Memory B cell (primary cell): ENCODE results near the gene UTF1.
"Not testable (repeated sequence)": the region's sequence is repeated elsewhere in the genome, so short reads cannot be mapped to it uniquely, and the experiment has no call there.

ENCODE experiments used
- ATAC-seq: fragments of 150-1000 bp; cut with Tn5 transposase; 2 replicates; pipeline ENCODE4 v1.10.0; 2021; ENCODE audit warnings: low read depth, mild to moderate bottlenecking, moderate library complexity
- DNase-seq, 2 donors: peaks; one replicate each; pipeline ENCODE4 v3.0.0; 2022; ENCODE audit warnings: low spot score in 2 of 2
- H3K27ac Mint-ChIP-seq: one replicate; pipeline ENCODE4 v1.8.0; 2022; ENCODE audit warnings: mild to moderate bottlenecking, moderate library complexity, mixed read lengths
- H3K27me3 Mint-ChIP-seq: one replicate; pipeline ENCODE4 v1.8.0; 2022; ENCODE audit warnings: mixed read lengths
- H3K36me3 Mint-ChIP-seq: one replicate; pipeline ENCODE4 v1.8.0; 2022; ENCODE audit warnings: mild to moderate bottlenecking, mixed read lengths
- H3K4me1 Mint-ChIP-seq: one replicate; pipeline ENCODE4 v1.8.0; 2022; ENCODE audit warnings: mixed read lengths
- H3K4me3 Mint-ChIP-seq: one replicate; pipeline ENCODE4 v1.8.0; 2022; ENCODE audit warnings: mild to moderate bottlenecking, moderate library complexity, mixed read lengths
- H3K9me3 Mint-ChIP-seq: one replicate; pipeline ENCODE4 v1.8.0; 2022; ENCODE audit warnings: mixed read lengths

Gene UTF1

DNA sequence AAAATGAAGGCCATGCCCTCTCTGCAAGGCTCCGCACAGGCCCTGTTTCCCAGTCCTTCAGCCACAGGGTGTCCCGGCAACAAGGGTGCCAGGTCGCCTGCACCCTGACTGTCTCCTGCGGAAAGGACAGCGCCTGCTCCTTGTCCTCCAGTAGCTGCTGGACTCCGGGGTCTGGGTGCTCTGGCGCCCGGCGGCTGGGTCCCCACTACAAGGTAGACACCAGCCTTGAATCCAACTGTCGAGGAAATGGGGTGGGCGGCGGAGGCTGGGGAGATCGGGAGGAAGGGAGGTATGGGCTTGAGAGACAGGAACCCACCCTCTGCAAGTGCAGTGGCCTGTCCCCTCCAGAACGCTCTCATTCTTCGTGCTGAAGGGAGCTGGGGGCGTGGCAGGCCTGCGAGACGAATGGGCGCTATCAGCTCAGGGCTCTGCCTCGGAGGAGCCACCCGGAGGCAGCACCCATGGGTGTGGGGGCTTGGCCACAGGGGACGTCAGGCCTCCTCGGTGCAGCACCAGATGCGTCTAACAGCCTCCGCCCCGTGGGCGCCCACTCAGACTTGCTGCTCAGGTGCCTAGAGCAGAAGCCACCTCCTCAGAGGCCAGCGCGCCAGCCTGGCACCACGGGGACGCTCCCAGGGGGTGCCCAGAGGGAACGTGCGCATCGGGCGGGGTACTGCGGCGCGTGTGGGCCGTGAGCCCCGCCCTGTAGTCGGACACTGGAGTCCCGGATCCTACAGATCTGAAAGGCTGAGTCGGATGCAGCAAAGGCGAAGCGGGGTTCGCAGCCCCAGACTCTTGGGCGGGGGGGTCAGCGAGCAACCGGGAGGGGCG lies 31.1 kb downstream of the UTF1 start:
- H3K36me3 Mint-ChIP-seq, result peaks cover 3% of the 10 kb centered on the region
- no peaks in the 10 kb centered on the region for H3K27me3 Mint-ChIP-seq
- H3K4me3 Mint-ChIP-seq, result peak overlapping the region; percentile 85
- ATAC-seq (peak; percentile 57), DNase-seq (peak in 1 of 2 donors; percentile 56)
- H3K9me3 Mint-ChIP-seq, result no peaks in the 10 kb centered on the region
- peaks cover 44% of the 10 kb centered on the region for H3K4me1 Mint-ChIP-seq
- H3K27ac Mint-ChIP-seq, result peak overlapping the region; percentile 77

DNA sequence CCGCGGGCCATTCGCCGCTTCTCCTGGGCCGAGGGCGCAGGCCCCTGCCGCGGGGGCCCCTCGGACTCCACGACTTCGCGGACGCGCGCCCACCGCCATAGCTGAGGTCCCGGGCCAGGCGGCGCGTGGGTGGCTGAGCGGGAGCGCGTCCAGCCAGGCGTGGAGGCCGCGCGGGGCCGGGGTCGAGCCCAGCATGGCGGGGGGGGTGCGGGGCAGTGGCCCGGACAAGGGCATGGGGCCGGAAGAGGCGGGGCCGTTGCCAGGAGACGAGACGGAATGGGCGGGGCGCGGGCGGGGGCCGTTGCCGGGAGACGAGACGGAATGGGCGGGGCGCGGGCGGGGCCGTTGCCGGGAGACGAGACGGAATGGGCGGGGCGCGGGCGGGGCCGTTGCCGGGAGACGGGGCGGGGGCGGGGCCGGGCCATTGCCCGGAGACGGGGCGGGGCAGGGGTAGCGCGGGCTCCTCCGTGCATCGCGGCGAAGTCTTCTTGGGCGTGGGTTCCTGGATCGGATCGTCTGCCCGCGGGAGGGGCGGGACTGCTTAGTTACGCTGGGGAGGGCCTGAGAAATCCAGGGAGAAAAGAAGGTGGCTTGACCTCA lies 31.8 kb downstream of the UTF1 start:
- Mint-ChIP-seq H3K4me1 (peaks cover 44% of the 10 kb centered on the region), H3K27ac (peak overlapping the region; percentile 77), H3K4me3 (peak overlapping the region; percentile 85), H3K9me3 (no peaks in the 10 kb centered on the region), H3K36me3 (peaks cover 3% of the 10 kb centered on the region), H3K27me3 (no peaks in the 10 kb centered on the region)
- peak; percentile 56 for ATAC-seq
- DNase-seq, result peak; percentile 70 to 73

DNA sequence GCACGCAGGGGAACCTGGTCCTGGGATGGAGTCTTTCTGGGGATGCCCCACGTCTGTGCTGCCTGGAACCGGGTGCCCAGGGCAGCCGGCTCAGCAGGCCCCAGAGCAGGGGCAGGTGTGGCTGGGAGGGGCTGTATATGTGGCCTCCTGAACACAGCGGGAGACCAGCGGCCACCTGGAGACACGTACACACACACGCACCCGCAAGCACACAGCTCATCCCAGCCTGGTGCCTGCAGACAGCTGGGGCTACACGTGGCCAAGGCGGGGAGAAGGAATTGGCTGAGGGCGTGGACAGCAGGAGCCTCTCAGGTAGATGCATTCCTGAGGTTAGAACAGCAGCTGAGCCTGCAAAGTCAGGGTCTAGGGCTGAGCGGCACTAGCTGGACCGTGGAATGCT lies 32.7 kb downstream of the UTF1 start:
- DNase-seq (no peak), ATAC-seq (no peak)
- Mint-ChIP-seq H3K27me3 (no peaks in the 10 kb centered on the region), H3K4me1 (peaks cover 40% of the 10 kb centered on the region), H3K4me3 (no peak overlapping the region), H3K9me3 (no peaks in the 10 kb centered on the region), H3K36me3 (peaks cover 3% of the 10 kb centered on the region), H3K27ac (no peak overlapping the region)

DNA sequence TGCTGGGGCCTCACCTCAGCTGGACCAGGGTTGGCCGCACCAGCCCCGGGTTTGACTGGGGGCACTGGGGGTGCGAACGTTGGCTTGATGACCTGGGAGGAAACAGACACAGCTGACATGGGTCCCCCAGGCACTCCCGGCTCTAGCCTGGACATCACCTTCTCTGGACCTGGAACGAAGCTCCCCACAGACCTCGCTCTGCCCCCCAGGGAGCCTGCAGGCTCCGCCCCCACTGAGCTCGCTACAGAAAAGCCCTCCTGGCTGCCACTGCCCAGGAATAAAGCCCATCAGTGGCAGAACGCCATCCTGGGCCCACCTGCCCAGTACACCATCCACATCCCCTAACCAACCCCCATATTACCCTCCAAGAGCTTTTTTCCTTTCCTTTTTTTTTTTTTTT lies 33.7 kb downstream of the UTF1 start:
- Mint-ChIP-seq H3K36me3 (peaks cover 3% of the 10 kb centered on the region), H3K27ac (peak overlapping the region; percentile 17), H3K9me3 (no peaks in the 10 kb centered on the region), H3K4me3 (no peak overlapping the region), H3K27me3 (no peaks in the 10 kb centered on the region), H3K4me1 (peaks cover 39% of the 10 kb centered on the region)
- ATAC-seq, result no peak
- DNase-seq, result no peak

DNA sequence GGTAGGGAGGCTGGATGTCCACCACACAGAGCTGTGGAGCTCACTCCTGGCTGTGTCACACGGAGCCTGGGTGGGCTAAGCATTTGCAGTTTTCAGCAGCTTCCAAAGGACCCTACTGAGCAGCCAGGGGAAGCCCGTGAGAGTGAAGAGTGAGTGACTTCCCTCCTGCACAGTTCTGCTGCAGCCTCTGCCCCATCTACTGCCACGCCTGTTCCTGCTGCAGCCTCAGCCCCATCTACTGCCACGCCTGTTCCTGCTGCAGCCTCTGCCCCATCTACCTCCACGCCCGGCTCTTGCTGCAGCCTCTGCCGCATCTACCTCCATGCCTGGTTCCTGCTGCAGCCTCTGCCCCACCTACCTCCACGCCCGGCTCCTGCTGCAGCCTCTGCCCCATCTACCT lies 34.4 kb downstream of the UTF1 start:
- Mint-ChIP-seq H3K36me3 (peaks cover 3% of the 10 kb centered on the region), H3K4me1 (peaks cover 35% of the 10 kb centered on the region), H3K4me3 (peak overlapping the region; percentile 68), H3K27me3 (no peaks in the 10 kb centered on the region), H3K27ac (no peak overlapping the region), H3K9me3 (no peaks in the 10 kb centered on the region)
- DNase-seq (no peak), ATAC-seq (peak; percentile 57)

DNA sequence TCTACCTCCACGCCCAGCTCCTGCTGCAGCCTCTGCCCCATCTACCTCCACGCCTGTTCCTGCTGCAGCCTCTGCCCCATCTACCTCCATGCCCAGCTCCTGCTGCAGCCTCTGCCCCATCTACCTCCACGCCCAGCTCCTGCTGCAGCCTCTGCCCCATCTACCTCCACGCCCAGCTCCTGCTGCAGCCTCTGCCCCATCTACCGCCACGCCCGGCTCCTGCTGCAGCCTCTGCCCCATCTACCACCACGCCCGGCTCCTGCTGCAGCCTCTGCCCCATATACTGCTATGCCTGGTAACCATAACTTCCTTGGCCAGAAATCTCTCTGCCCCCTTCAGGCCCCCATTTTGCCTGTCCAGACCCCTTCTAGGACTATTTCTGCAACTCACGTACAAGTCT lies 35.0 kb downstream of the UTF1 start:
- Mint-ChIP-seq H3K27ac (peak overlapping the region; percentile 33), H3K4me1 (peaks cover 32% of the 10 kb centered on the region), H3K4me3 (peak overlapping the region; percentile 68)
- ATAC-seq, H3K27me3 Mint-ChIP-seq, DNase-seq, H3K36me3 Mint-ChIP-seq, H3K9me3 Mint-ChIP-seq: not testable (repeated sequence)

DNA sequence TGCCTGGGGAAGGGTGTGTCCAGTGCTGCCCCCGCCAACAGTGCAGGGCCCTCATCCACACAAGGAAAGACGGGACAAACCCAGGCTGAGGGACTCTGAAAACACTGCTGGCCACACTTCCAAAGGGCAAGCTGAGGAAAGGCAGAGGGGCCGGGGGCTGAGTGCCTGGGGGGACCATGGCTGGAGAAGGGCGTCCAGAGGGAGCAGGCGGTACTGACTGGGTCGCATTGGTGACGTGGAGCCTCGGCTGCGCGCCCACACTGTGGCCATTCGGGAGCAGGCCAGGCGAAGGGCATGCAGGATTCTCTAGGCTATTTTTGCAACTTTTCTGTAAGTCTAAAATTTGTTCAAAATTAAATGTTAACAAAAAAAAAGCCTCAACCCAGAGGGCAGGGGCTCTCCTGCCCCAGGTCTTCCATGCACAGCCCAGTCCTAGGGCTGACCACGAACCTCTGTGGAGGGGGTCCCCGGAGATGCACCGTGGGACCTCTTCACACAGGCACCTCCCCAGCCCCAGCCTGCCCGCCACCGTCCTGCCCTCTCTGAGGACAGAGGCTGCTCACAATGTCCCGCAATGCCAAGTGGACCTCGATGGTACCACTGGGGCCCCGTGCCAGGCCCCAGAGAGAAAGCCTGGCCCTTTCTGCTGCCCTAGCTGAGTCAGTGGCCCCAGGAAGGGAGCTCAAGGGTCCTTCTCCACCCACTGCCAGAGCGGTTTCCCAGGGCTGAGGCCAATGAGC lies 36.2 kb downstream of the UTF1 start:
- DNase-seq (no peak), ATAC-seq (no peak)
- H3K4me3 Mint-ChIP-seq, result no peak overlapping the region
- peaks cover 21% of the 10 kb centered on the region for H3K4me1 Mint-ChIP-seq
- no peaks in the 10 kb centered on the region for H3K27me3 Mint-ChIP-seq
- no peaks in the 10 kb centered on the region for H3K9me3 Mint-ChIP-seq
- peaks cover 3% of the 10 kb centered on the region for H3K36me3 Mint-ChIP-seq
- no peak overlapping the region for H3K27ac Mint-ChIP-seq

DNA sequence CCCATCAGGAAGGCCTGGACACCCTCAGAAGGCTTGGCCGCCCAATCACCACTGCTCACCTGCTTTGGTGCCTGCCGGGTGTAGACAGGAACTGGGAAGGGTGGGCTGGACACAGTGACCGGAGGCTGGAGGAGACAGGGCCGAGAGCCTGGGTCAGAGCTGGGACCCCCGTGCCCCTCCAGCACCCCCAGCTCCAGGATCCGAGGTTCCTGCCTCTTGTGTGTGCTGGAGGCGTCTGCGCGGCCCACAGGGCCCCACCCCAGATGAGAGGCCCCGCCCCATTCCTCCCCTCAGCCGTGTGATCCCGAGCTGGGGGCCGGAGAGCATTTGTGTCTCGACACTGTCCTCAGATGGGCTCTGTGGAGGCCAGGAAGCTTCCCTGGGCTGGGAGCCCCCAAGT lies 37.3 kb downstream of the UTF1 start:
- DNase-seq (no peak), ATAC-seq (no peak)
- peaks cover 8% of the 10 kb centered on the region for H3K36me3 Mint-ChIP-seq
- H3K9me3 Mint-ChIP-seq, result no peaks in the 10 kb centered on the region
- H3K27ac Mint-ChIP-seq, result no peak overlapping the region
- H3K4me3 Mint-ChIP-seq, result no peak overlapping the region
- no peaks in the 10 kb centered on the region for H3K27me3 Mint-ChIP-seq
- peaks cover 21% of the 10 kb centered on the region for H3K4me1 Mint-ChIP-seq

DNA sequence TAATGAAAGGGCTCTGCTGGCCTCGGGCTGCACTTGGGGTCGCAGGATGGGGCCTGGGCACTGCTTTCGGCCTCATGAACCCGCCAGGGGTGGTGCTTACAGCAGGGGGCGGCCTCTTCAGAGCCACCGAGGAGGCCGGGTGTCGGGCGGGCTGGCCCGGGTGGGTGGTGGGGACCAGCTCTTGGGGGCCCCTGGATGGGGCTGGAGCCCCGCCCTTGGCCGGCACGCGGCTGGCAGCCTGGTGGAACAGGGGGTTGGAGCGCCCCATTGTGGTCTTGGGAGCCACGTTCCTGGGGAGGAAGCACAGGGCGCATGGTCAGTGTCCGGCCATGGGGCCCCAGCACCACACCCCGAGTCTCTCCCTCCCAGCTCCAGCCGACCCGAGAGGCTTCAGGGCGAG lies 37.8 kb downstream of the UTF1 start:
- H3K27ac Mint-ChIP-seq, result no peak overlapping the region
- no peak overlapping the region for H3K4me3 Mint-ChIP-seq
- no peaks in the 10 kb centered on the region for H3K27me3 Mint-ChIP-seq
- H3K9me3 Mint-ChIP-seq, result no peaks in the 10 kb centered on the region
- no peak for DNase-seq
- peaks cover 19% of the 10 kb centered on the region for H3K4me1 Mint-ChIP-seq
- peaks cover 9% of the 10 kb centered on the region for H3K36me3 Mint-ChIP-seq
- ATAC-seq, result no peak

DNA sequence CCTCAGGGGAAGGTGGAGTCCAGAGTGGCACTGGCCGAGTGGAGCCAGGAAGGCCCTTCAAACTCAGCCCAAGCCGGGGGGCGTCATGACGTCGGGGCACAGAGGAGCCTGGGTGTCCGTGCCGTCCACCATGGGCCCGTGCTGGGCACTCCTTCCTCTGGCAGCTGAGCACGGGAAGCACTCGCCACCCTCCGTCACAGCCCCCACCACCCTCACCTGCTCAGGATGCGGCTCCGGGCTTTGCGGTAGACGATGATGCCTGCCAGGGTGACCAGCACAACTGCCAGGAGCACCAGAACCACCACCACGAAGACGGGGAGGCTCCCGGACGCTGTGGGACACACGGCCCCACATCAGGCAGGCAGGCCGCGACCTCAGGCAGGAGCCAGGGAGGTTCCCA lies 38.5 kb downstream of the UTF1 start:
- Mint-ChIP-seq H3K4me3 (no peak overlapping the region), H3K4me1 (peaks cover 15% of the 10 kb centered on the region), H3K27me3 (no peaks in the 10 kb centered on the region), H3K27ac (no peak overlapping the region), H3K36me3 (peaks cover 9% of the 10 kb centered on the region), H3K9me3 (no peaks in the 10 kb centered on the region)
- DNase-seq, result no peak
- no peak for ATAC-seq

DNA sequence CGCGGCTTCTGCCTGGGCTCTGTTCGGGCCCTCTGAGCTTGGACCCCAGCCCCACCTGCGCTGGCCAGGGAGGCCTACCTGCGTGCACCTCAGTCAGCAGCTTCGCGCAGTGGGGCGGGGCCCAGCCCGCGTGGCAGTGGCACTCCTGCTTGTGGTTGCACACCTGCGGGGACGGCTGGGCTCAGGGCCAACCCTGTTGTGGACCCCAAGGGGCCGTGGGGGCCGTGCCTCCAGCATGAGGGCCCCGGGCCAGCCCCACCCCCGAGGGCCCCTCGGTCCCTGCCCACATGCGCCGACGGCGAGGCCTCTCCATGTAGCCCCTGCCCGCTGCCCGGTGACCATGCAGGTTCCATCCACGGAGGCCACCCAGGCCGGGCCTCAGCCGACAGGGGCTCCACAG lies 39.4 kb downstream of the UTF1 start:
- no peaks in the 10 kb centered on the region for H3K9me3 Mint-ChIP-seq
- no peak for ATAC-seq
- H3K36me3 Mint-ChIP-seq, result peaks cover 8% of the 10 kb centered on the region
- H3K4me1 Mint-ChIP-seq, result peaks cover 9% of the 10 kb centered on the region
- DNase-seq, result no peak
- no peaks in the 10 kb centered on the region for H3K27me3 Mint-ChIP-seq
- H3K4me3 Mint-ChIP-seq, result no peak overlapping the region
- no peak overlapping the region for H3K27ac Mint-ChIP-seq

DNA sequence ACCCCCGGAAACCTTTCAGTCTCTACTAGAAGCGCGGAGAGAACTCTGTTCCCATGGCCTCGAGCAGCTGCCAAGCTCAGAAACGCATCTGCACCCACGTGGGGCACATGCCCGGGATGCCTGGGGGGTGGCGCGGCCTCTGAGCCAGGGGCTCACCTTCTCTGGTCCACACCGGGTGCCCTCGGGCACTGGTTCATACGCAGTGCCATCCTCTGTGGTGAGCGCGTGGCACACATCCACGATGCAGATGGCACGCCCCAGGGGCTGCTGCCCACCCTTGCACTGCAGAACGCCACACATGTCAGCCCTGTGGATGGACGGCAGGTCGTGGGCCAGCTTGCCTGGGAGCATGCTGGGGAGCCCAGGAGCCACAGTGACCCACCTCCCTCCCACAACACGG lies 40.2 kb downstream of the UTF1 start:
- H3K36me3 Mint-ChIP-seq, result peaks cover 6% of the 10 kb centered on the region
- H3K27me3 Mint-ChIP-seq, result no peaks in the 10 kb centered on the region
- no peak overlapping the region for H3K27ac Mint-ChIP-seq
- ATAC-seq, result no peak
- no peaks in the 10 kb centered on the region for H3K9me3 Mint-ChIP-seq
- no peak for DNase-seq
- peaks cover 2% of the 10 kb centered on the region for H3K4me1 Mint-ChIP-seq
- no peak overlapping the region for H3K4me3 Mint-ChIP-seq

DNA sequence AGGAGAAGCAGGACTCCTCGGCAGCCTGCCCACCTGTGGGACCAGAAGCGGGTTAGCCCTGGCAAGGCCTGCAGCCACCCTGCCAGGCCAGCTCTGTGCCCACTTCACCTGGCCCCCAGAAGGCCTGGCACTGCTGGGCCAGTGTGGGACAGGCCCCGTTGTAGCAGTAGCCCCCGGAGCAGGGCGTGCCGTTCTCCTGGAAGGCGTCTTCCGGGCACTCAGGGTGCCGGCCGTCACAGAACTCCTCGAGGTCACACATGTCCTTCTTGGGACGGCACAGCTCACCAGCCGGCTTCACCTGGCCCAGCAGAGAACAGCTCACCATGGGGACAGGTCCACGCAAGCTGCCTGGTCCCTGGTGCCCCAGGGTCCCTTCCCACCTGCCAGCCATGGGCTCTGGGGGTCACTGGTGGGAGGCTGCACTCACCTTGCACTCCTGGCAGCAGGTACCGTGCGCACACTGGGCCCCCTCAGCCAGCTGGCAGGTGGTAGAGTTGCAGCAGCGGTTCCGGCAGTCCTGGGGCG lies 40.8 kb downstream of the UTF1 start:
- DNase-seq, result no peak
- H3K4me3 Mint-ChIP-seq, result no peak overlapping the region
- peaks cover 6% of the 10 kb centered on the region for H3K36me3 Mint-ChIP-seq
- H3K27ac Mint-ChIP-seq, result no peak overlapping the region
- no peak for ATAC-seq
- no peaks in the 10 kb centered on the region for H3K27me3 Mint-ChIP-seq
- no peaks in the 10 kb centered on the region for H3K9me3 Mint-ChIP-seq
- no peaks in the 10 kb centered on the region for H3K4me1 Mint-ChIP-seq
